HUES6 (cell line): ENCODE results near the gene APBA3.

Experiments
- H3K27ac ChIP-seq: 2 replicates; pipeline ENCODE4 v1.7.0; 2013; ENCODE audit warnings: low read depth, mild to moderate bottlenecking, low read length, inconsistent platforms
- H3K27me3 ChIP-seq: 2 replicates; pipeline ENCODE4 v1.6.1; 2013; ENCODE audit warnings: low read length; ENCODE audit not compliant: control insufficient read depth, insufficient read depth
- H3K36me3 ChIP-seq: 2 replicates; pipeline ENCODE4 v1.6.1; 2013; ENCODE audit warnings: low read length; ENCODE audit not compliant: control insufficient read depth, insufficient read depth
- H3K4me1 ChIP-seq: 2 replicates; pipeline ENCODE4 v1.6.1; 2013; ENCODE audit warnings: low read length; ENCODE audit not compliant: control insufficient read depth, insufficient read depth
- H3K4me3 ChIP-seq: 2 replicates; pipeline ENCODE4 v1.5.1; 2013; ENCODE audit warnings: low read depth, low read length
- H3K9ac ChIP-seq: one replicate; pipeline ENCODE4 v1.6.1; 2013; ENCODE audit warnings: mild to moderate bottlenecking, low read length
- H3K9me3 ChIP-seq: 2 replicates; pipeline ENCODE4 v1.6.1; 2013; ENCODE audit warnings: low read depth, low read length; ENCODE audit not compliant: control insufficient read depth, insufficient read depth

Gene APBA3

GRCh38 chr19:3710265-3710812 is 51.2 kb downstream of the APBA3 start:
- Histone ChIP-seq H3K27me3 (no peaks in the 10 kb centered on the region), H3K4me1 (peaks cover 5% of the 10 kb centered on the region), H3K9me3 (no peaks in the 10 kb centered on the region), H3K36me3 (no peaks in the 10 kb centered on the region), H3K27ac (no peak overlapping the region), H3K4me3 (no peak overlapping the region), H3K9ac (no peak overlapping the region)

GRCh38 chr19:3708207-3708931 is 53.1 kb downstream of the APBA3 start, which contains the start of gene TJP3:
Gene TJP3 (plus strand): TSS chr19:3708384. CDS start chr19:3728433, 20,049 bp downstream.
- Histone ChIP-seq H3K9ac (no peak within 1 kb of the TSS), H3K9me3 (no peaks in the 10 kb centered on the region), H3K27ac (no peak within 1 kb of the TSS), H3K4me1 (peaks cover 5% of the 10 kb centered on the region), H3K4me3 (no peak within 1 kb of the TSS), H3K27me3 (no peaks in the 10 kb centered on the region), H3K36me3 (no peaks in the 10 kb centered on the region)

DNA sequence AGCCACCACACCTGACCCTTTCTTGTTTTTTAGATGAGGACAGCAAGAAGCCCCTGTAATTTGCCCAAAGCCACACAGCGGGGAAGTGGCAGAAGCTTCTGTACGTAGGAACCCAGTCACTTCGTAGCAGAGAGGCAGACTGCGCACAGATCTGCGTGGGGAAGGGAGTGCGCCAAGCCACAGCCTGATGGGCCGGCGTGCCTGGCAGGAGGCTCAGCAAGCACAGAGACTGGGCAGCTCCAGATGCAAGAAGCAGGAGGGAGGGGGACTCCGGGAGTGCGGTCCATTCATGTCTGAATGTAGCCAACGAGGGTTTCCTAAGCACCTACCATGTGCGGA is 53.7 kb downstream of the APBA3 start:
- Histone ChIP-seq H3K4me1 (peaks cover 5% of the 10 kb centered on the region), H3K9ac (no peak overlapping the region), H3K27me3 (no peaks in the 10 kb centered on the region), H3K36me3 (no peaks in the 10 kb centered on the region), H3K9me3 (no peaks in the 10 kb centered on the region), H3K27ac (no peak overlapping the region), H3K4me3 (no peak overlapping the region)

GRCh38 chr19:3701200-3701599 is 60.3 kb downstream of the APBA3 start:
- H3K36me3 ChIP-seq, result no peaks in the 10 kb centered on the region
- H3K27me3 ChIP-seq, result no peaks in the 10 kb centered on the region
- H3K27ac ChIP-seq, result no peak overlapping the region
- no peaks in the 10 kb centered on the region for H3K9me3 ChIP-seq
- H3K9ac ChIP-seq, result no peak overlapping the region
- H3K4me1 ChIP-seq, result no peaks in the 10 kb centered on the region; the same call in 1 of the 2 replicates
- no peak overlapping the region for H3K4me3 ChIP-seq
